Memory B cell (primary cell): ENCODE data around the gene DNAJC12.
"Not testable (repeated sequence)": the region's sequence is repeated elsewhere in the genome, so short reads cannot be mapped to it uniquely, and the experiment has no call there.

Experiments
- ATAC-seq: fragments of 150-1000 bp; cut with Tn5 transposase; 2 replicates; pipeline ENCODE4 v1.10.0; 2021; ENCODE audit warnings: low read depth, mild to moderate bottlenecking, moderate library complexity
- DNase-seq, 2 donors: peaks; one replicate each; pipeline ENCODE4 v3.0.0; 2022; ENCODE audit warnings: low spot score in 2 of 2
- H3K27ac Mint-ChIP-seq: one replicate; pipeline ENCODE4 v1.8.0; 2022; ENCODE audit warnings: mild to moderate bottlenecking, moderate library complexity, mixed read lengths
- H3K27me3 Mint-ChIP-seq: one replicate; pipeline ENCODE4 v1.8.0; 2022; ENCODE audit warnings: mixed read lengths
- H3K36me3 Mint-ChIP-seq: one replicate; pipeline ENCODE4 v1.8.0; 2022; ENCODE audit warnings: mild to moderate bottlenecking, mixed read lengths
- H3K4me1 Mint-ChIP-seq: one replicate; pipeline ENCODE4 v1.8.0; 2022; ENCODE audit warnings: mixed read lengths
- H3K4me3 Mint-ChIP-seq: one replicate; pipeline ENCODE4 v1.8.0; 2022; ENCODE audit warnings: mild to moderate bottlenecking, moderate library complexity, mixed read lengths
- H3K9me3 Mint-ChIP-seq: one replicate; pipeline ENCODE4 v1.8.0; 2022; ENCODE audit warnings: mixed read lengths

The DNAJC12 gene

GRCh38 chr10:67858971-67859370 is 21.0 kb upstream of the DNAJC12 start:
- DNase-seq = no peak
- H3K4me1 Mint-ChIP-seq = peaks cover 3% of the 10 kb centered on the region
- no peaks in the 10 kb centered on the region for H3K27me3 Mint-ChIP-seq
- no peak for ATAC-seq
- H3K27ac Mint-ChIP-seq = no peak overlapping the region
- no peak overlapping the region for H3K4me3 Mint-ChIP-seq
- H3K36me3 Mint-ChIP-seq = no peaks in the 10 kb centered on the region
- no peaks in the 10 kb centered on the region for H3K9me3 Mint-ChIP-seq

- H3K9me3 Mint-ChIP-seq = peaks cover 1% of the 10 kb centered on the region
- H3K27ac Mint-ChIP-seq = no peak overlapping the region
- peaks cover 5% of the 10 kb centered on the region for H3K4me1 Mint-ChIP-seq
- DNase-seq = no peak
- no peak overlapping the region for H3K4me3 Mint-ChIP-seq
- peaks cover 2% of the 10 kb centered on the region for H3K36me3 Mint-ChIP-seq
- no peak for ATAC-seq
- no peaks in the 10 kb centered on the region for H3K27me3 Mint-ChIP-seq
These were observed 15.5 kb upstream of the DNAJC12 start for GRCh38 chr10:67853512-67853911.

- DNase-seq (no peak), ATAC-seq (no peak)
- no peaks in the 10 kb centered on the region for H3K27me3 Mint-ChIP-seq
- H3K4me1 Mint-ChIP-seq = peaks cover 5% of the 10 kb centered on the region
- no peak overlapping the region for H3K4me3 Mint-ChIP-seq
- H3K27ac Mint-ChIP-seq = no peak overlapping the region
- H3K9me3 Mint-ChIP-seq = peaks cover 1% of the 10 kb centered on the region
- peaks cover 2% of the 10 kb centered on the region for H3K36me3 Mint-ChIP-seq
These were observed 14.8 kb upstream of the DNAJC12 start for GRCh38 chr10:67852761-67853160.

GRCh38 chr10:67851186-67851585 is 13.2 kb upstream of the DNAJC12 start:
- Mint-ChIP-seq H3K4me1 (peaks cover 5% of the 10 kb centered on the region), H3K9me3 (peaks cover 1% of the 10 kb centered on the region), H3K4me3 (no peak overlapping the region)

GRCh38 chr10:67849331-67850011 is 11.5 kb upstream of the DNAJC12 start:
- Mint-ChIP-seq H3K27ac (peak overlapping the region; percentile 84), H3K9me3 (peaks cover 1% of the 10 kb centered on the region), H3K27me3 (peaks cover 3% of the 10 kb centered on the region), H3K36me3 (peaks cover 2% of the 10 kb centered on the region), H3K4me3 (peak overlapping the region; percentile 94), H3K4me1 (peaks cover 2% of the 10 kb centered on the region)
- peak; percentile 87 to 92 for DNase-seq
- peak; percentile 99 for ATAC-seq

More at GRCh38 chr10:67851186-67851585, 13.2 kb upstream of the DNAJC12 start:
- H3K27ac Mint-ChIP-seq = no peak overlapping the region
- DNase-seq (no peak), ATAC-seq (no peak)
- no peaks in the 10 kb centered on the region for H3K27me3 Mint-ChIP-seq
- peaks cover 2% of the 10 kb centered on the region for H3K36me3 Mint-ChIP-seq

- H3K36me3 Mint-ChIP-seq = no peaks in the 10 kb centered on the region
- ATAC-seq (no peak), DNase-seq (no peak)
- peaks cover 2% of the 10 kb centered on the region for H3K9me3 Mint-ChIP-seq
- H3K4me3 Mint-ChIP-seq = no peak overlapping the region
- H3K27ac Mint-ChIP-seq = no peak overlapping the region
- H3K27me3 Mint-ChIP-seq = peaks cover 4% of the 10 kb centered on the region
- H3K4me1 Mint-ChIP-seq = no peaks in the 10 kb centered on the region
These were observed 5.3 kb upstream of the DNAJC12 start for GRCh38 chr10:67843284-67843683.

GRCh38 chr10:67841737-67842136 is 3.7 kb upstream of the DNAJC12 start:
- ATAC-seq (no peak), DNase-seq (no peak)
- no peak overlapping the region for H3K27ac Mint-ChIP-seq
- H3K36me3 Mint-ChIP-seq = no peaks in the 10 kb centered on the region
- peaks cover 2% of the 10 kb centered on the region for H3K9me3 Mint-ChIP-seq
- no peak overlapping the region for H3K4me3 Mint-ChIP-seq
- peaks cover 2% of the 10 kb centered on the region for H3K4me1 Mint-ChIP-seq
- peaks cover 4% of the 10 kb centered on the region for H3K27me3 Mint-ChIP-seq

- H3K9me3 Mint-ChIP-seq = peaks cover 2% of the 10 kb centered on the region
- H3K27ac Mint-ChIP-seq = no peak overlapping the region
- H3K27me3 Mint-ChIP-seq = peaks cover 3% of the 10 kb centered on the region
- no peaks in the 10 kb centered on the region for H3K36me3 Mint-ChIP-seq
- DNase-seq = no peak
- ATAC-seq = no peak
- H3K4me1 Mint-ChIP-seq = peaks cover 2% of the 10 kb centered on the region
- no peak overlapping the region for H3K4me3 Mint-ChIP-seq
These were observed 2.0 kb upstream of the DNAJC12 start for GRCh38 chr10:67839951-67840350.

- H3K27ac Mint-ChIP-seq, ATAC-seq, H3K4me1 Mint-ChIP-seq, H3K27me3 Mint-ChIP-seq, H3K36me3 Mint-ChIP-seq, H3K4me3 Mint-ChIP-seq, DNase-seq, H3K9me3 Mint-ChIP-seq: not testable (repeated sequence)
These were observed 1.5 kb upstream of the DNAJC12 start for GRCh38 chr10:67839511-67839910.

- peaks cover 2% of the 10 kb centered on the region for H3K9me3 Mint-ChIP-seq
- no peak for ATAC-seq
- H3K36me3 Mint-ChIP-seq = no peaks in the 10 kb centered on the region
- H3K4me1 Mint-ChIP-seq = peaks cover 2% of the 10 kb centered on the region
- no peak overlapping the region for H3K27ac Mint-ChIP-seq
- DNase-seq = no peak
- H3K27me3 Mint-ChIP-seq = peaks cover 1% of the 10 kb centered on the region
- no peak overlapping the region for H3K4me3 Mint-ChIP-seq
These were observed 1.0 kb downstream of the DNAJC12 start for GRCh38 chr10:67836972-67837371.

GRCh38 chr10:67836488-67836887 is 1.5 kb downstream of the DNAJC12 start:
- H3K27me3 Mint-ChIP-seq = peaks cover 1% of the 10 kb centered on the region
- no peak overlapping the region for H3K4me3 Mint-ChIP-seq
- peaks cover 2% of the 10 kb centered on the region for H3K9me3 Mint-ChIP-seq
- no peak for ATAC-seq
- DNase-seq = no peak
- no peak overlapping the region for H3K27ac Mint-ChIP-seq
- no peaks in the 10 kb centered on the region for H3K36me3 Mint-ChIP-seq
- peaks cover 2% of the 10 kb centered on the region for H3K4me1 Mint-ChIP-seq

GRCh38 chr10:67835541-67836394 is 2.2 kb downstream of the DNAJC12 start:
- H3K9me3 Mint-ChIP-seq, ATAC-seq, H3K27ac Mint-ChIP-seq, H3K4me3 Mint-ChIP-seq, H3K27me3 Mint-ChIP-seq, H3K36me3 Mint-ChIP-seq, H3K4me1 Mint-ChIP-seq, DNase-seq: not testable (repeated sequence)

- Mint-ChIP-seq H3K4me1 (peaks cover 2% of the 10 kb centered on the region), H3K9me3 (no peaks in the 10 kb centered on the region), H3K27ac (no peak overlapping the region), H3K36me3 (no peaks in the 10 kb centered on the region), H3K27me3 (no peaks in the 10 kb centered on the region), H3K4me3 (no peak overlapping the region)
- ATAC-seq (no peak), DNase-seq (no peak)
These were observed 3.6 kb downstream of the DNAJC12 start for GRCh38 chr10:67834375-67834774.

- no peaks in the 10 kb centered on the region for H3K36me3 Mint-ChIP-seq
- DNase-seq (no peak), ATAC-seq (no peak)
- H3K9me3 Mint-ChIP-seq = no peaks in the 10 kb centered on the region
- H3K27ac Mint-ChIP-seq = no peak overlapping the region
- H3K4me3 Mint-ChIP-seq = no peak overlapping the region
- H3K4me1 Mint-ChIP-seq = no peaks in the 10 kb centered on the region
- H3K27me3 Mint-ChIP-seq = peaks cover 1% of the 10 kb centered on the region
These were observed 10.2 kb downstream of the DNAJC12 start for GRCh38 chr10:67827811-67828210.
